WI38 (cell line): ENCODE measurements around the gene WWOX.

Source experiments
- H3K4me3 ChIP-seq: 2 replicates; pipeline ENCODE4 v1.5.1; 2011; ENCODE audit warnings: low read depth, mild to moderate bottlenecking, control low read depth, low read length
- TF ChIP-seq, protein P1 (sequence below): IDR thresholded peaks from 2 replicates; pipeline ENCODE4 v1.5.1; 2012; ENCODE audit warnings: low read depth, mild to moderate bottlenecking, control low read depth, low read length

The WWOX gene

DNA sequence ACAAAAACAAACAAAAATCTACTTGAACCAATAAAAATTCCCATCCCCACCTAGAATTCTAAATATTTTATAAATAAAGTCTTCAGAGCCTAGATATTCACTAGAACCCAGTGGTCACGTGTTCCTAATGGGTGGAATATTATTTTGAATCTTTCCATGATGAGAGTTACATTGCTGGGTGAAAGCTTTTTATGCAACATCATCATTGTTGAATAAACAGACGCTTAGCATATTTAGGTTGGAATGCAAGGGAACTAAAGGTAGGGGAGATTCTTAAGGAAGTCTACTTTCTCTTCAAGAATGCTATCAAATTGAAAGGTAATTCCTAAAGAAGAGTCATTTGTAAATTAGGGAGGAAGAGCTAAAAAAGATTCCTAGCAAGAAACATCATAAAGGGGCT is 723.1 kb downstream of the WWOX start:
- no peak overlapping the region for H3K4me3 ChIP-seq
- TF ChIP-seq, protein P1, sequence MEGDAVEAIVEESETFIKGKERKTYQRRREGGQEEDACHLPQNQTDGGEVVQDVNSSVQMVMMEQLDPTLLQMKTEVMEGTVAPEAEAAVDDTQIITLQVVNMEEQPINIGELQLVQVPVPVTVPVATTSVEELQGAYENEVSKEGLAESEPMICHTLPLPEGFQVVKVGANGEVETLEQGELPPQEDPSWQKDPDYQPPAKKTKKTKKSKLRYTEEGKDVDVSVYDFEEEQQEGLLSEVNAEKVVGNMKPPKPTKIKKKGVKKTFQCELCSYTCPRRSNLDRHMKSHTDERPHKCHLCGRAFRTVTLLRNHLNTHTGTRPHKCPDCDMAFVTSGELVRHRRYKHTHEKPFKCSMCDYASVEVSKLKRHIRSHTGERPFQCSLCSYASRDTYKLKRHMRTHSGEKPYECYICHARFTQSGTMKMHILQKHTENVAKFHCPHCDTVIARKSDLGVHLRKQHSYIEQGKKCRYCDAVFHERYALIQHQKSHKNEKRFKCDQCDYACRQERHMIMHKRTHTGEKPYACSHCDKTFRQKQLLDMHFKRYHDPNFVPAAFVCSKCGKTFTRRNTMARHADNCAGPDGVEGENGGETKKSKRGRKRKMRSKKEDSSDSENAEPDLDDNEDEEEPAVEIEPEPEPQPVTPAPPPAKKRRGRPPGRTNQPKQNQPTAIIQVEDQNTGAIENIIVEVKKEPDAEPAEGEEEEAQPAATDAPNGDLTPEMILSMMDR, result no peak

DNA sequence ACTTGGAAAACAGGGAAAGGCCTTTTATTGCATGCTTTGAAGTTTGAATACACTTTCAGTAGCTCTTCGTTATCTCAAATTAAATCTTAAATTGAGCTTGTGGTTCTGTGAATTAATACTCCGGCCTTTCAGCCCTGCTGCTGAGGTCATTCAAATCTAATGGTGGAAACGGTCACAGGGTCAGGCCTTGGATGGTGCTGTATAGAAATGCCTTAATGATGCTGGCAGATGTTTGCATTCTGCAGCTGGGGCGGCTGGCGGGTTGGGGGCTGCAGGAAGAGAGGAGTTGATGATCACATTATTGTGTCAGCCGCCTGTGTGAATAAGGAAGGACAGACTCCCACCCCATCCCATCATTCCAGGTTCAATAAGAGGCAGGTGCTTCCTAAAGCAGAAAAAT is 723.6 kb downstream of the WWOX start:
- no peak overlapping the region for H3K4me3 ChIP-seq
- TF ChIP-seq, protein P1, result no peak

DNA sequence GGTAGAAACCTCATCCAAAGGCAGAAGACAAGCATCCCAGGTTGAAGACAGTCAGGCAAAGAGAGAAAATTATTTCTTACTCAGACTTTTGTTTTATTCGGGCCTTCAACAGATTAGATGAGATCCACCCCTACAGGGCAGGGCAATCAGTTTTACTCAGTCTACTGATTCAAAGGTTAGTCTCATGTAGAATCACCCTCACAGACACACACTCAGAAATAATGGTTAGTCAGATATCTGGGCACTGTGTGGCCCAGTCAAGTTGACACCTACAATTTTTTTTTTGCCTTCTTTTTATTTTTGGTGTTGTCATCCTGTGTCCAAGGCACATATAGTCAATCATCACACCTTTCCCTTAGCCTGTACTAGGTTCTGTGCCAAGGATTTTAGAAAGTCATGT is 729.8 kb downstream of the WWOX start:
- H3K4me3 ChIP-seq, result no peak overlapping the region
- TF ChIP-seq, protein P1, result no peak

DNA sequence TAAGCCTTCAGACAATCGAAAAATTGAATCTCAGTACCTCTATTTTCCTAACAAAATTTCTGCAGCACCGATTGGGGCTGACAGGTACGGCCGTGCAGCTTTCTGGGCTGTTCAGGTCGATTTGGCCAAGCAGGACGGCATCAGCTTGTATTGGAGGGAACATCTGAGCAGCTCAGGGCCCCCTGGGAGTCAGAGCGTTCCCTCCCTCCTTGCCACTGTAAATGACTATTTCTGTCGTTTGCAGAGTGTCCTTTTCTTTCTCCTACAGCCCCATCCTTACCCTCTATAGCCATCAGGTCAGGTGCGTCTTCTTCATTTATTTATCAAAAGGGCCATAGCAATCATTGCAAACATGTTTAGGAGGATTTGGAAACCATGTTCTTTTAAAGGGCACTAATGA is 731.1 kb downstream of the WWOX start:
- no peak overlapping the region for H3K4me3 ChIP-seq
- TF ChIP-seq, protein P1, result no peak

DNA sequence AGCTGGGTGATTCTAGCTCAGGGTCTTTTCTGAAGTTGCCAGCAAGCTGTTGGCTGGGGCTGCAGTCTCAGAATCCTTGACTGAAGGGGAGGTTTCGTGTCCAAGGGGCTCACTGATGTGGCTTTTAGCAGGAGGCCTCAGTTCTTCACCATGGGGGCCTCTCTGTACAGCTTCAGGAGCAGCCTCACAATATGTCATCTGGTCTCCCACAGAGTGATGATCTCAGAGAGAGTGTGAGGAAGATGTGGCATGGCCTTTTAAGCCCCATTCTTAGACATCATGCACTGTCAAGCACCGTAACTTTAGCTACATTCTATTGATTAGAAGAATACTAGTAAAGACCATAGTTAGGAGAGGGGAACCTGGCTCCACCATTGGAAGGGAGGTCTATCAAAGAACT is 732.6 kb downstream of the WWOX start:
- TF ChIP-seq, protein P1, result no peak
- no peak overlapping the region for H3K4me3 ChIP-seq

DNA sequence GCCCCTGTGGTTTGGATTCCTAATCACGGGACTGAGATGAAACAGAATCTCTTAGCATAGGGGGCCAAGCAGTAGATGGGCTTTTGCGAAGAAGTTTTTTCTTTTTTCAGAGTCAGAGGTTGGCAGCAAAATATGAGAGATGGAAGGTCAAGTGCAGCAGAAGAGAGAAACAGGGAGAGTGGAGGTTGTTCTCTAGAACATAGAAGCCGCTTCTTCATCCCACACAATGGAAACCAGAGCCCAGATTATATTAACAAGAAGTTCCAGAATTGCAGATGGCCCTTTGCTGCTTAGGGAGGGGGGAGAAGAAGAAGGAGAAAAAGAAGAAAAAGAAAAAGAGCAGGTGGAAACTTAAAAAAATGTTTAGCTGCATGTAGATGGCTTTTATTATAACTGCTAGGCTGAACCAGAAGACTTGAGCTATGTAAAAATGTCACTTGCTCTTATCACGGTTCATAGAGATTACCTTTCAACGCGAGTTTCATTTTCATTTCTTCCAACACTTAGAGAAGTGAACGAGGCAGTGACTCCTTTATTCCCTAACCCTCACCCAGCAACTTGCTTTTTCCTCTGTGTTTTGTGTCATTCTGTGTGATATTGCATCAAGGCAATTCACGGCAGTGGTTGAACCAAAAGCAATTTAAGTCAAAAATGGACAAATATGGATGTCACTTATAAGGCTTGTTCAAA is 737.5 kb downstream of the WWOX start:
- H3K4me3 ChIP-seq, result no peak overlapping the region
- TF ChIP-seq, protein P1, result no peak

DNA sequence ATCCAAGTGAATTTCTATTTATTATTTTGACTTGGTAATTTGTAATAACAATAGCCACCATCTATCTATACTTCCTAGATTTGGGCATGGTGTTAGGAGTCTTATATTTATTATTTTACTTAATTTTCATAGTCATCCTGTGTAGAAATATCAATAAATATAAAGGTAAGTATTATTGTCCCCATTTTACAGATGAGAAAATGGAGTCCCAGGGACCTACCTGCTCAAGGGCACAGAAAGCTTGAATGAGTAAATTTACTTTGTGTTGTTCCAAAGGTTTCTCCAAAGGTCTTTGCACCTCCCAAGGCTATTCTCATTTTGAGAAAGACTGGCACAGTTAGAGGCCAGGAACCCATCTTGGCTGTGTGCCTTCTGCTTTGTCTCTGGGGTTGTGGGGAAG is 738.3 kb downstream of the WWOX start:
- TF ChIP-seq, protein P1, result no peak
- no peak overlapping the region for H3K4me3 ChIP-seq
